ENCODE results near the gene ABLIM2. TPM values are rescaled to one million over a fixed set of nuclear protein-coding genes. Genes with fewer than 3 reads are reported as not detected.

ABLIM2 gene
- total RNA-seq, 1 experiment from 2014 or later: under 0.01 TPM

DNA sequence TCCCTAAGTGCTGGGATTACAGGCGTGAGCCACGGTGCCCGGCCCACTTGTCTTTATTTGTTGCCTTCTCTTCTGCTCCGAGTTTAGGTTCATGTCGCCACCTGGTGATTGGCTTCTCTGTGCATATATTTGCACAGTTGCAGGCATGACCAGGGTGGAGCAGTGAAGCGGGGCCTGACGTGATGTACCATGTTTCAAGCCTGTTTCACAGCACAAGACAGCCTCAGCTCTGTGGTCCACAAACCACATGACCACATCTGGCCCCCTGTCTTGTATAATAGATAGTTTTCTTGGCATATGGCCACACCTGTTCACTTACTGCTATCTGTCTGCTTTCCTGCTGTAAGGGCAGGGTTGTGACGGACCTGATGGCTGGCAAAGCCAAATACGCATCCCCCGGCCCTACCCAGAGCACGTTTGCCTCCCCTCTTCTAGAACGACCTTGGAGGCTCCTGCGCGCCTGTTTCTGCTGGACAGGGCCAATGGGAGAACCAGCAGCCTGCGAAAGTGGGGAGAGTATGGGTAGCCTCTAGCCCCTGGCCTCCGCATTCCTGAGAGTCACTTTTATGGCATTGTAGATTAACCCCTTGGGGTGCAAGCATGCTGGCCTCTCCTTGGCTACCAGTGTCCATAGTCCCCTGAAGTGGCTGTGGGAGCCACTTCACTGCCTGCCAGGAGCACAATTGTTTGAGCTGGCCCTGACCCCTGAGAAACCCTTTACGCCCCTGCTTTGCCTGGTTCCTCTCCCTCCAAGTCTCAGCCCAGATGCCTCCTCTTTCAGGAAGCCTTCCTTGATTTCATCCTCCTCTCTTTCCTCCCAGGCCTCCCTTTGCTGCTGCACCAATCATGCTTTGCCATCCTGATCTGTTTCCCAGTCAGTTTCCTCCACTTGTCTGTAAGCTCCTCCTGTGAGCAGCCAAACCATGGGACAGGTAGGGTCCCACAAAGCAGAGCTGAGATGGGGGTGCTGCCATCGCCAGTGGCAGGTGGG, 34.4 kb upstream of the ABLIM2 start:
- peak; percentile 55 for DNase-seq (ENCODE audit: low read depth)

DNA sequence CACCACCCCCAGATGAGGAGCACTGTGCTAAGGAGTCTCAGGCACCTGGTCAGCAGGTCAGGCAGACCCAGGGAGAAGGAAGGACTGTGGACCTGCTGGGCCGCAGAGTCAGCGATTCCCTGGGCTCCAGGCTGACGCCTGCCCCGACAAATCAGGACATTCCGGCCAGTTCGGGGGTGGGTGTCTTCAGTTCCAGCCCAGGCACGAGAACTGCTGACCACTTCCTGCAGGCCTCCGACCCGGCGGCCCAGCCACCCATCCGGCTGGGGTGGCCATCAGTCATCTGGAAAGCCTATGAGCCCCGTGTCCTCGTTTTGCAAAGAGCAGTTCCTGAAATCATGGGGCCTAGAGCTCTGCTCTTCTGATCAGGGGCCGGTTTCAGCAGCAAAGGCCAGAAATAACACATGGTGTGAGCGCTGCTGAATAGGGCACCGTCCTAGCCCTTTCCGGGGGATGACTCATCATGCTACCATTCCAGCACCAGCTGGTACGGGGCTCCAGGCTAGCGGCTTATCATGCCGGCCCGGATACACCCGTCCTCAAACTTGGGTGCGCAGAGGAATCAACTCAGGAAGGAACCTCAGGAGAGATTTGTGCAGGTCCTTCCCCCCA, 32.6 kb upstream of the ABLIM2 start:
- peak; percentile 96 for DNase-seq (ENCODE audit: low read depth)

GRCh38 chr4:8189551-8190466, 31.2 kb upstream of the ABLIM2 start:
- no peak for DNase-seq (ENCODE audit: low read depth)

- no peak for DNase-seq (ENCODE audit: low read depth)
These were observed 30.3 kb upstream of the ABLIM2 start for GRCh38 chr4:8188743-8189550.

GRCh38 chr4:8188085-8188484, 29.5 kb upstream of the ABLIM2 start:
- DNase-seq (ENCODE audit: low read depth): peak; percentile 61

GRCh38 chr4:8185930-8186329, 27.3 kb upstream of the ABLIM2 start:
- peak; percentile 37 for DNase-seq (ENCODE audit: low read depth)

GRCh38 chr4:8185295-8185694, 26.7 kb upstream of the ABLIM2 start:
- DNase-seq (ENCODE audit: low read depth): peak; percentile 84

DNA sequence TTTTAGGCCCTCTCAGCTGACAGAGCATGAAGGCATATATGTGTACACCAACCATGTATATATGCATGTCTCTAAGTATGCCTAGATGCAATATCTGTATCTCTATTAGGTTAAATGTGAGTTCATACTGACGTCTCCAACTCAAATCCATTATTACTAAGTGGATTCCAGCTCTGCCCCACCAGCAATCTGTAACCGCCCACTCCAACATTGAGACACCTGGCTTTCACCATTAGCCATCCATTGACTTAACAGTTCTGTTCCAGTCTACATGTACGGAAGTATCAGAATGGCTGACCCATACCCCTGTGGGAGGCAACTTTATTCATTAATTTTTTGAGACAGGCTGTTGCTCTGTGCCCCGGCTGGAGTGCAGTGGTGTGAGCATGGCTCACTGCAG, 25.4 kb upstream of the ABLIM2 start:
- DNase-seq (ENCODE audit: low read depth): no peak

- DNase-seq (ENCODE audit: low read depth): peak; percentile 83
These were observed 24.5 kb upstream of the ABLIM2 start for GRCh38 chr4:8182858-8183725.

DNA sequence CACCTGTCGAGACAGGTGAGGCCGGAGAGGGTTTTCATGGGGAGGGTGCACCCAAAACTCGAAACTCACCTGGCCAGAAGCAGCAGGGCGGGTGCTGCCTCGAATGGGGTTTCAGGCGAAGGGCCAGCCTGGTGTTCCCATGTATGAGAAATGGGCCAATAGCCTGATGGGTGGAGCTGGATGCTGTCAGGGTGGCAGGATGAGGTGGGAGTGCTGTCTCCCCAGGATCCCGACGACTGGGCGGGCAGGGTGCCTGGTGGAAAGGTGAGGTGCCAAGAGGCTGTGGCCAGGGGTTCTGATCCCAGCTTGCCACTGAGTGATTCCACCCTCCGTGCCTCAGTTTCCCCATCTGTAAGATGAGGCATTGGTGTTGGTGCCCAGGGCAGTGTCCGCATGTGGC, 23.7 kb upstream of the ABLIM2 start:
- no peak for DNase-seq (ENCODE audit: low read depth)

DNA sequence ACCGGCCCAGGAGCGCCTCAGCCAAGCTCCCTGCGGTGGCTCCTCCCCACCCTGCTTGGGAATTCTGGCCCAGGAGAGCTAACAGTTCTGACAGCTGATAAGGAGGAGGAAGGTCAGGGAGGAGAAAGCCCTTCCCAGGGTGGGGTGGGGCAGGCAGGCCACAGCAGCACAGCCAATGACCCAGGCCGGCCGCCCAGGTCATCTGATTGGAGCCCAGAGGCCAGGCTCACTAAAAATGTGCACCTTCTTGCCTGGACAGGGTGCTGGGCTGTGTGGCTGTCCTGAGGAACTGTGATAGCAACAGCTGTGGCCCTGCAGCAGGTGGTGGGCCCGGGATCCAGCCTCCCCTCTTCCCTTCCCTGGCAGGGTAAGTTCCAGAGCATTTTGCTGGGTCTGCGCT, 23.2 kb upstream of the ABLIM2 start:
- DNase-seq (ENCODE audit: low read depth): no peak

GRCh38 chr4:8181119-8181518, 22.5 kb upstream of the ABLIM2 start:
- DNase-seq (ENCODE audit: low read depth): no peak

GRCh38 chr4:8180310-8181093, 21.9 kb upstream of the ABLIM2 start:
- no peak for DNase-seq (ENCODE audit: low read depth)

GRCh38 chr4:8179771-8180170, 21.2 kb upstream of the ABLIM2 start:
- no peak for DNase-seq (ENCODE audit: low read depth)

GRCh38 chr4:8179074-8179473, 20.5 kb upstream of the ABLIM2 start:
- no peak for DNase-seq (ENCODE audit: low read depth)

DNA sequence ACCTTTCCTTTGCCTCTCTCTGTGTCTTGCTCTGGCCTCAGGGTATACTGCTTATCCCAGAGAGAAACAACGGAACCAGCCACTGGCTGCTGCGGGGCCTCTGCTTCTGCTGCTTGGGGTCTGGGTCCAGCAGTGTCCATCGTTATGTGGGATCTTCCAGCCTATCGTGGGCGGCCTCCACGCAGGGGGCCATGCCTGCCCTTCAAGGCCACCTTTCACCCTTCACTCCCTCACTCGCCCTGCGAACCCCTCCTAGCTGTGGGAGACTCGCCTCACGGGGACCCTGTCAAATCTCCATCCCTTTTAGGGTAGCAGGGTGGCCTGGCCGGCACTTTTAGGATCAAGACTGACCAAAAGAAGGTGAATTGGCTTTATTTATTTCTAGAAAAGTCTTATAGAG, 19.3 kb upstream of the ABLIM2 start:
- DNase-seq (ENCODE audit: low read depth): no peak

DNA sequence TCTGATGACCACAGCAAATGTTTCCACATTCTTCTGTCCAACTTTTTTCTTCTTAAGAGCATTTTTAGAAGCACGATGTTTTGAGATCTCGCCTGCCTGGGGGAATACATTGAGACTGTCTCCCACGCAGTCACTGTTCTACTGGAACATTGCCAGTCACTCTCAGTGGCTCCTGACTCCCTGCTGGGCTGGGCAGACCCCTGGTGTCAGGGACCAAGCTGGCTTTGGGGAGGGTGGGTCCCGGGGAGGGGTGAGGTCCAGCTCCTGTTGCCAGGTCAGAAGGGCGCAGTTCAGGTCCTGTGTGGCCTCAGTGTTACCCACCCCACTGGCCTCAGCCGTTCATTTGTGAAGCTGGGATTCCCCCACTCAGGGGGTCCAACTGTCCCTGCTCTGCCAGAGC, 18.9 kb upstream of the ABLIM2 start:
- no peak for DNase-seq (ENCODE audit: low read depth)

DNA sequence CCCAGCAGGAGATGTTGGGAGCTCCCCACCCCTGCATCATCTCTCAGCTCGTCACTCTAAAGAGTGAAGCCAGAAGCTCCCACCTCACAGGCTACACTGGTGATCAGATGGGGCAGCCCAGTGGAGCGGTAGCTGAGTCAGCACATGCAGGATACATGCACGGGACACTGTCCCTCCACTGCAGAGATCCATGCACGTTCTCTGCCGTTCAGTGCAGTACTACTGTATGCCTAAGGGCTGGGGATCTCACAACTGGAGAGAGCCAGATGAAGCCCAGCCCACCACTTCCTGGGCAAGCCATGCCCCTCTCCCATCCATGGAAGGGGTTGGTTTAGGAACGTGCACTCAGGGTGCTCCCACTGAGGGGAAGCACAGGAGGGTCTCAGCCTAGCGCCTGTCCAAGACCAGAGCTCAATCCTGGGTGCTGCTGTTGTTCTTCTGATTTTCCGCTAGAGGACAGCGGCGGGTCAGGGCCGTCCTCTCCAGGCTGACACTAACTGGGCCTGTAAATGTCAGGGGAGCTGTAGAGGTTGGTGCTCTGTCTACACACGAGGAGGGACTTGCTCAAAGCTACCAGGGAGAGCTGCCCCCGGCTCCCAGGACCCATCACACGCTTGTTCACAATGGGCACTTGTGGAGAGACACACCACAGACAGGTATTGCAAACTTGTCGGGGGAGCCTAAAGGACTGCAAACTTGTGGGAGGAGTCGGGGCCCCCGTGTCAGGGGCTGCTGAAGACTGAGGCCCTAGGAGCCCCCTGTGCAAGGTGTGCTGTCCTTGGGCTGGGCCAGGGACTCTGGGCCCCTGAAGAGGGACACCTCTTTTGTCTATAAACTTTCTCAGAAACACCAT, 18.2 kb upstream of the ABLIM2 start:
- DNase-seq (ENCODE audit: low read depth): peak; percentile 62
